ENCODE measurements around the gene SPEF1.

Gene SPEF1

DNA sequence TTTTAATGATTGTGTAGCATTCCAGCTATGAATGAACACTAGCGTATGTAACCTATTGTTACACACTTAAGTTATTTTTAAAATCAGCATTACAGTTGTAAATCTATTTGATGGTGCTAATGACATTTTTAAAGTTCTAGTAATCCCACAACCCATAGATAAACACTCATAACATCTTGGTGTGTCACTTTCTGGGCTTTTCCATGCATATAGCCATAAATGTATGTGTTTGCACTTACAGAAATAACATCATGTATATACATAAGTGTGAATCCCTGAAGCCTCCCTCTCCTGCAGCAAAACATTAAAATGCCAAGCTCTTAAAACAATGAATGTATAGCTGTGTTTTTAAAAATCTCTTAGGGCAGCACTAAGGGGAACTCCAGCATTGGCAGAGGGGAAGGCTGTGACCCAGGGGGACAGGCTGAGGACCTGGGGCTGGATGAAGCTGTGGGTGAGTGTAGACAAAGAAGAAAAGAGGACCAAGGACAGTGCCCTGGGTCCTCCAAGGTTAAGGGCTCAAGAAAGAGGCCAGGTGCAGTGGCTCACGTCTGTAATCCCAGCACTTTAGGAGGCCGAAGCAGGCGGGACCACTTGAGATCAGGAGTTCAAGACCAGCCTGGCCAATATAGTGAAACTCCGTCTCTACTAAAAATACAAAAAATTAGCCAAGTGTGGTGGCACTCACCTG, 6.2 kb upstream of the SPEF1 start:
- ATAC-seq = no peak

DNA sequence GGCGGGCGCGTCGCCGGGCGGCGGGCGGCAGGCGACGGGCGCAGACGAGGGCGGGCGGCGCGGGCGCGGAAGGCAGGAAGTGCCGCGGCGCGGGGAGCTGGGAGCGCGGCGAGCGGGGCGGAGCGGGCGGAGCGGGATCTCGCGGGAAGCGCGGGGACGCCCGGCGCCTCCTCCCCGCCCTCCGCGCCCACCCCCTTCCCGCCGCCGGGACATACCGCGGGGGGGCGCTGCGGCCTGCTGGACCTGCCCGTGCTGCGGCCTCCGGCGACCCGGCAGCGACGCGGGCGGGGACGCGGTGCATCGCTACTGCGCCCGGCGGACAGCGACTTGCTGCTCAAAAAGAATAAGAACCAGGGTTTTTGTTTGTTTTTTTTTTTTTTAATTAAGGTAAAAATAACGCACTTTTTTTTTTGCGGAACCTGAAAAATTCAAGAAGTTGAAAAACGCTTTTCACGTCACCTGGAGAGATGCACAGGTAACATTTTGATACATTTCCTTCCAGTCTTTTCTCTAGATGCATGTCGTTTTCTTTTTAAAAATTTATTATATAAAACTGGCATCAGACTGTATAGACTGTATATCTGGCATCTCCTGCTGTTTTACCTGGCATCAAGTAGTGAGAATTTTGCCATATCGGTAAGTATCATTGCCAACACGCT, 5.5 kb upstream of the SPEF1 start, which contains the start of gene CENPB:
CENPB (minus strand) TSS at position 76 of the 659 bp plus-strand sequence. CDS start 257 bp downstream, outside the sequence.
- ATAC-seq = peak; percentile 93 to 94

DNA sequence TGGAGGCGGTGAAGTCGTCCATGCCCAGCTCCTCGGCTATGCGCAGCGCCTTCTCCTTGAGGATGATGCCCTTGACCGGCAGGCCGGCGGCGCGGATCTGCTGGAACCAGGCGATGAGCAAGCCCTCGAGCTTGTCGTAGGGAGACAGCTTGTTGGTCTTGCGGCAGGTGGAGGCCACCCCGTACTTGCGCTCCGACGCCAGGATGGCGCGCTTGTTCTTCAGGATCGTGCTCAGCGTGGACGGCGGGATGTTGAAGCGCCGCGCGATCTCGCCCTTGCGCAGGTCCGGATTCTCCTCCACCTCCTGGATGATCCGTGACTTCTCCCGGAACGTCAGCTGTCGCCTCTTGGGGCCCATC, 4.9 kb upstream of the SPEF1 start:
- ATAC-seq = peak; percentile 27 to 30

DNA sequence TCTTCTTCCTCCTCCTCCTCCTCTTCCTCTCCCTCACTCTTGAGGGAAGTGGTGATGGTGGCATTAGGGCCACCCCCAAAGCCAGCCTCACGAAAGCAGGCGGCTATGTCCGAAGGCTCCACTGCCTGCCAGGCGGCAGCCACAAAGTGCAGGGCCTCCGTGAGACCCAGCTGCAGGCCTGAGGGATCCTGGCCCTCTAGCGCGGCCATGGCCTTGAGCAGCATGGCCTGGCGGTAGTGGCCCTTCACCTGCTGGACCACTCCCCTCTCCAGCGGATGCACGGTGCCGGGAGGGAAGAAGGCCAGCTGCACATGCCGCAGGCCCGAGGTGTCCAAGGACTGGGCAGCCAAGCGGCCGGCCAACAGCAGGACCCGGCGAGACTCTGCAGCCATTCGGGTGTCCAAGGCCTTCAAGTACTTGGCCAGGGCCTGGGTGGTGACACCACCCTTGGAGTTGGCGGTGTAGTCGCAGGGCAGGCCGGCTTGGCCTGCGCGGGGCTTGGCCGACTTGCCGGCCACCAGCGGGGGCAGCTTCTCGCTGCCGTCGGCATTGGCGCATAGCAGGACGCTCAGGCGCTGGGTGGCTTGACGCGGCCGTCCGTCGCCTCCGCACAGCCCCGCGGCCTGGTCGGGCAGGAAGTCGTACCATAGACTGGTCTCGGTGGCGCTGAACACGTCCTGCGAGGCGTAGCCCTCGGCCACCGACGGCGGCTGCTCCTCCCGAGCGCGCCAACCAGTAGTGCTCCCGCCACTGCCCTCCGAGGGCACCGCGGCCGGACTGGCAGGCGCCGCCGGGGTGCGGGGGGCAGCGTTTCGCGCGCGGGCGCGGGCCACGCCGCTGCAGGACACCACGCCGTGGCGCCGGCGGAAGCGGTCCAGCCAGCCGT, 4.2 kb upstream of the SPEF1 start:
- no peak for ATAC-seq

DNA sequence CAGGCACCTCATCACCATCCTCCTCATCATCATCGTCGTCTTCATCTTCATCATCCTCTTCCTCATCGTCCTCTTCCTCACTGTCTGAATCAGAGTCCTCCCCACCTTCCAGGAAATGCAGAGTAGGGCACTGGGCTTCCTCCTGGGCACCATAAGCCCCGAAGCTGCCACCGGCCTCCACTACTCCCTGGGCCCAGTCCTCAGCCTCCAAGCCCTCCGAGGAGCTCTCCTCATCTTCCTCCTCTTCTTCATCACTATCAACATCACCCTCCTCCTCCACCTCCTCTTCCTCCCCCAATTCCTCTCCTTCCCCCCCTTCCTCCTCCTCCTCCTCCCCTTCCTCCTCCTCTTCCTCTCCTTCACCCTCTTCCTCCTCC, 3.6 kb upstream of the SPEF1 start:
- no peak for ATAC-seq

DNA sequence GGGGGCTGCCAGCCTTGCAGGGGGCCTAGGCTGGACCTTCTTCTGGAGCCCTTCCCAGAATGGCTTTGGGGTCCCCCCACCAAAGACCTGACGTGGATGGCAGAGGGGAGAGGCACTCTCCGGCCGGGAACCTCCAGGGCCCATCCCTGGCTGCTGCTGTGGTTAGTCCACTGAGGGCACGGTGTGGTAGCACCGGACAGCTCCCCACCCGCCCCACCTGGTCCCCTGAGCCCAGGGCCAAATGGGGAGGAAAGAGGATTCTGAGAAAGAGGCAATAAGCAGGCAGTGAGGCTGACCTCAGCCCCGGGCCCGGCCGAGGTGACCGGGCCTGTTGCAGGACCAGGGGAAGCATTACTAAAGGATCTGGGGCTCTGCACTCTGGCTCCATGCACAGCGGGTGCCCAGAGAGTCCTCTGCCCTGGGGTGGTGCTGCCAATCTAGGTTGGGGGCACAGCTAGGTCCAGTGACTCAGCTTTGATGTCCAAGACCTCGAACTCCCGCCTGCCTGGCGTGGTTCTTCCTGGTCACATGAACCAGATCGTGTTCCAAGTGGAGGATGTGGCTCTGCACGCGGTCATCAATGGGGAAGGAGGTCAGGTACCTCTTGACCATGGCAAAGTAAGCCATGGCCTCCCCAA, 3.1 kb upstream of the SPEF1 start:
- no peak for ATAC-seq

DNA sequence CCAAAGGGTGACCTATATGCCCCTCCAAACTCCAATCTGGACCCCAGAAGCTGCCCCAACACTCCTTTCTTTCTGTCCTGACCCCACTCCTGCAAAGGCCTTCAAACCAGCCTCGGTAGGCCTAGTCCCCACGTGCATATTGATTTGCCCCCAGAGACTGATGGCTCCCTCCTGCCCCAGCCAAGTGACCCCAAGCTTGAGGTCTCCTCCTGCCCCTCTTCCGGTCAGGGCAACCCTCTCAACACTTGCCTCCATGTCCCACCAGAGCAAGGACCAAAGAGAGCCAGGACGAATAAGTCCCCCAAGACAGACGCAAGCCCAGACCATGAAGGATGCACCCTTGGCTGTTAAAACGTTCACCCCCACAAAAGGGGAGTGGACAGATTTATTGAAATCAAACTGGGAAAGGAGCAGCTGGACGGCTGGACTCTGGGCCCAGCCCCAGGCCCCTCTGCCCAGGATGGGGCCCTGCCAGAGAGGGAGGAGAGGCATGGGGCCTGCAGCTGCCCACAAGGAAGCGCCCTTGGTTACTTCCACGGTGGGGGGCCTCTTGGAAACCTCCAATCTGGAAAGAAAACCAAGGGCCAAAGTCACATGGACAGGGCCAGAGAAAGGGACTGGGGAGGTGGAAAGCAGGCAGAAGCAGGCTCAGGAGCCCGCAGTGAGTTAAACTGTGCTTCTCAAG, 2.4 kb upstream of the SPEF1 start:
- no peak for ATAC-seq

DNA sequence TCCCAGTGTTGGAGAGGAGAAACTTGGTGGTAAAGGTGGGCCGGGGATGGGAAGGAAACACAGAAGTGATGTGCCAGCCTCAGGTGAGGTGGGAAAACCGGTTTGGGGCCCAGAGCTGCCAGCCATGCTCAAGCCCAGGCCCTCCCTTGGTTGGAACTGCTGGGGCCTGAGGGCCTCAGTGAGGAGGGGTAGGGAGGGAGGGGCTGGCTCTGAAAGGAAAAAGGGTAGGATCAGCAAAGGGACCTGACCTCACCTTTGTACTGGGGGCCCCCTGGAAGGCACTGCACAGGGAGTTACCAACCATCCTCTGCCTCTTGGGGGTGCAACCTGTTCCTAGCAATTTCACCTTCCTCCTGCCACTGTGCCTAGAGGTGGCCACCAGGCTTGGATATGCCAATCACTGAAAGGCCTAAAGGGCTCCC, 1.8 kb upstream of the SPEF1 start:
- ATAC-seq = no peak

DNA sequence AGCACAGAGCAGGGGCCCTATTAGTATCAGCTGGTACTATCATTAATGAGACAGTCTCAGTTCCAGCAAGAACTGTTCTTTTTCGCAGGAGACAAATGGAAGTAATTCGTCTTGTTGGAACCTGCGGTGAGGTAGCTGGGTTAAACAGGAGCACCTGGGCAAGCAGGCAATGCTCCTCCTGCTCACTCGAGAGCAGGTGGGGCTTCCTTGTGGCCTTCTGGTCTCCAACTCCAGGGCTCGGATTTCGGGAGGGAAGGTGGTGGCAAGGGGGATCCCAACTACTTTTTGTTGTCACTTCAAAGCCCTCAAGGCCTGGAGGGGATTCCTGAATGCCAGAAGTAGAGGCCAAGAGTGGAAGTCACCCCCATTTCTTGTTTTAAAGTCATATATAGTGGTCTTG, 1.3 kb upstream of the SPEF1 start:
- no peak for ATAC-seq

DNA sequence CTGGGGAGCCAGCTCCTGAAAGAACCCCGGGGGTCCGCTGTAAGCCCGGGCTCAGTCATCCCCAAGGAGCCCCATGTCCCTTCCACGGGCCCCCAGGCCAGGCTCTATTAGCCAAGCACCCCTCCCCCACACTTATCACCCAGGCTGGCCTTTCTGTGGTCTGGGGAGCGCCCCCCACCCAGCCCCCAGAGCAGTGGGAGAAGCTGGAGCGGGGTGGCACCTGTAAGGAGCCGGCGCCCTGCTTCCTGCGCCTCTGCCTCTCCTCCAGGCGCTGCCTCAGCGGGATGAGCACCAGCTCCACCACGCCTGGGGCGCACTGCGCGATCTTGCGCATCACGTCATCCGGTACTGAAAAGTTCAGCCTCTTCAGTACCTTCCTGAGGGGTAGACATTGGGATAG, 2.3 kb downstream of the SPEF1 start:
- no peak for ATAC-seq

DNA sequence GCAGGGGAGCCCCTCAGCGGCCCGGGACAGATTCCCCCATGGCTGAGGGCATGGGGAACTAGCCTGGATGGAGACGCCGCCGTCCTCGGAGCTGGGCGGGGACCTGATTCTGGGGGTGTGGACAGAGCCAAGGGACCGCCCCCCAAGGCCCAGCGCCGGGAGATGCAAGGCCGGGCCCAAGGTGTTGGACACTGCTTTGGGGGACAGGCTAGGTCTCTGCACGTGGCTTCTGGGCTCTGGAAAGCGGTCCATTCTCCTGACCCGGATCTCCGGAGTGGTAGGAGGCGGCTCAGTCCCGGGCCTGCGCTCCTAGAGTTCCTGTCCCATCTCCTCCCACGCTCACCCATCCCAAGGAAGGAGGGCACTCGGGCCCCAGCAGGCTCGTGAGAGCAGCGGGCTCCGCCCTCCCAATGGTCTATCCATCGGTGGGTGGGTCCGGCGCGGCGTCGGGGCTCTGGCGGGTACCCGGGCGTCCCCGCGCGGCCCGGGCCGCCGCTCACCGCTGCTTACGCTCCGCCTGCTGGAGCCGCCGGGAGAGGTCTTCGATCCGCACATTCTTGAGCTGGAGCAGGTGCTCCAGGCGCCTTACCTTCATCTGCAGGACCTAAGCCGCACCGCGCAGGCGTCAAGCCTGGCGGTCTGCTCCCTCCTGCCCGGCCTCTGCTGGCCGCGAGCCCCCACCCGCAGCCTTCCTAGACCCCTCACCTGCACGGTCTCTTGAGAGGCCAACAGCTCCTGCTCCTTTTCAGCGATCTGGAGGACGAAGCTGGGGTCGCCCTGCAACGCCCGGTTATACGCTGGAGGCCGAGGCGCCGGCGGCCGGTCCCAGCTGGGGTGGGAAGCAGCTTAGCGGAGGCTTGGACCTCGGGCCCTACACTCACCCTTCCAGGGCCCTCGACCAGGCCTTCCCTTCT, 3.3 kb downstream of the SPEF1 start:
- ATAC-seq = peak; percentile 71 to 74

DNA sequence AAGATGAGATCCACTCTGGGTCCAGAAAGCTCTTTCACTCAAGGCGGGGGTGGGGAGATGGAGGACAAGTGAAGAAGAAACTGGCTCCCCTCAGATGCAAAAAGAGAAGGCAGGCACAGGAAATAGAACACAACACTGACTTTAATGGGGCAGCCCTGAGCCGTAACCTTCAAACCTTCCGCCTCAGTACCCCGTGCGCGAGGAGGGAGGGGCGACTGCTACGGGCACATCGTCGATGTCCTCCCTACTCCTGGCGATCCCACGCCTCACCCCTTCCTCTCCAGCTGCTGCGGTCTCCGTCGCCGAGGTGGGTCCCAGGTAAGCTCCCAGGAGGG, 3.9 kb downstream of the SPEF1 start:
- peak; percentile 39 to 55 for ATAC-seq

DNA sequence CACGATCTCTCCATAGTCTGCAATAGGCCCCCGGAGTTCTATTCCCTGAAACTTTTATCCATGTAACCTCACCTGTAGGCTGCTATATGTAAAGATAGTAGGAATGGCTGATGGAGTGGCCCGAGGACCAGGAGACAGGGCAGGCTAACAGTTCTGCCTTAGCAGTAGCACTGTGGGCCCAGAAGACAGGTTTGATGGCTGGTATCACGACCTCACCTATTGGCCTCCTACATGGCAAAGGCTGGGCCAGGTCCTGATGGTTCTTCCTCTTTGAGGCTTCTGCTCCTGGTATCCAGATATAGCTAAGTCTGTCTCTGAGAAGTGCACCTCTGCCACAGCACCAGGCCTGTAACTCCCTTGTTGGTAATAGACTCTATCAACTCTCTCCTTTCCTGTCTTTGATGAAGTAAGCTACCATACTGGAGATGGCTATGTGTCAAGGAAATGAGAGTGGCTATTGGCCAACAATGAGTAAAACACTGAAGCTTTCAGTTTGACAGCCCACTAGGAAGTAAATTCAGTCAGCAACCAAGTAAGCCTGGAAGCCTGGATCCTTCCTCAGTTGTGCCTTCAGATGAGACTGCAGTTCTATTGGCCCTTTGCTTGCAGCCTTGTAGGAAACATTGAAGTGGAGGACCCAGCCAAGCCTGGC, 5.7 kb downstream of the SPEF1 start:
- ATAC-seq = no peak

DNA sequence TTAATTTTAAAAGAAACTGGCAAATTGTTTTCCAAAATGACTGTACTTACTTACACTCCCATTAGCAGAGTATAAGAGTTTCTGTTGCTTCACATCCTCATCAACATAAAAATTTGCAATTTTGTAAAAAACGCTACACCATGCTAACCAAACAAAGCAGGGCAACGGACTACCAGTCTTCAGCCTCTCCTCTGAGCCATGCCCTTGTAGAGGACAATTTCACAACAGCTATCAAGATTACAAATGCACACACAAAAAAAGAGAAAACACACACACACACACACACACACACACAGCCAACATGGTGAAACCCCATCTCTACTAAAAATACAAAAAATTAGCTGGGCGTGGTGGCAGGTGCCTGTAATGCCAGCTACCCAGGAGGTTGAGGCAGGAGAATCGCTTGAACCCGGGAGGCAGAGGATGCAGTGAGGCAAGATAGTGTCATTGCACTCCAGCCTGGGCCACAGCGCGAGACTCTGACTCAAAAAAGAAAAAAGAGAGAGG, 9.6 kb downstream of the SPEF1 start:
- no peak for ATAC-seq

DNA sequence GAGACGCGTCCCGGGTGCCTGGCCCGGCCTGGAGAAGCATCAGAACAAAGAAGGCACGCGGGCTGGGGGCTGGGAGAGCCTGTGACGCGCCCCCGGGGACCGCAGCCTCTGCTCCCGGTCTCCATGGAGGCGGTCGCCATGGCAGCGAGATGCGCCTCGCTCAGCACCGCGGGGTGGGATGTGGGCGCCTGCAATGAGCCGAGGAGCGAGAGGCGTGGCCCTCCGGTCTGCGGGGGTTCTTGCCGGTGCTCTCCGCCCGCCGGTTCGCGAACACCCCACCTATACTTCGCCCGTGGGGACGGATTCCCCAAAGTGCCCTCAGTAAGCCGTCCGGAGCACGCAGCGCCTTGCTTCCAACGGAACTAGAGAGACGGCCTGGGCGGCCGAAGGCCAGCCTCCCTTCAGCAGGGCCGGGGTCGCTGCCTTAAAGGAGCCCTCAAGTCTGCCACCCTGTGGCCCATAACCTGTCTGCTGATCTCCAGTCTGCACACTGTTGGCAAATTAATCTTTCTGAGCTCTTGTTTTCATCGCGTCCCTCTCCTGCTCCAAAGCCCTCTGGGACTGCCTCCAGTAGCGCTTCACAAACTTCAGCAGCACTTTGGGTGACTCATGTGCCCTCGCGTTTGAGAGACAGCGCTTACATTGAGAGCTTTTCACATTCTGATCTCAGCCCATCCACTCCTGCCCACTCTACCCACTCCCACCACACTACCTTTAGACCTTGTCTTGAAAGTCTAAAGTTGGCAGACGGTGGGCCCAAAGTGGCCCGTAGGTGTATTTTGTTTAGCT, 12.7 kb downstream of the SPEF1 start:
- peak; percentile 53 to 58 for ATAC-seq

DNA sequence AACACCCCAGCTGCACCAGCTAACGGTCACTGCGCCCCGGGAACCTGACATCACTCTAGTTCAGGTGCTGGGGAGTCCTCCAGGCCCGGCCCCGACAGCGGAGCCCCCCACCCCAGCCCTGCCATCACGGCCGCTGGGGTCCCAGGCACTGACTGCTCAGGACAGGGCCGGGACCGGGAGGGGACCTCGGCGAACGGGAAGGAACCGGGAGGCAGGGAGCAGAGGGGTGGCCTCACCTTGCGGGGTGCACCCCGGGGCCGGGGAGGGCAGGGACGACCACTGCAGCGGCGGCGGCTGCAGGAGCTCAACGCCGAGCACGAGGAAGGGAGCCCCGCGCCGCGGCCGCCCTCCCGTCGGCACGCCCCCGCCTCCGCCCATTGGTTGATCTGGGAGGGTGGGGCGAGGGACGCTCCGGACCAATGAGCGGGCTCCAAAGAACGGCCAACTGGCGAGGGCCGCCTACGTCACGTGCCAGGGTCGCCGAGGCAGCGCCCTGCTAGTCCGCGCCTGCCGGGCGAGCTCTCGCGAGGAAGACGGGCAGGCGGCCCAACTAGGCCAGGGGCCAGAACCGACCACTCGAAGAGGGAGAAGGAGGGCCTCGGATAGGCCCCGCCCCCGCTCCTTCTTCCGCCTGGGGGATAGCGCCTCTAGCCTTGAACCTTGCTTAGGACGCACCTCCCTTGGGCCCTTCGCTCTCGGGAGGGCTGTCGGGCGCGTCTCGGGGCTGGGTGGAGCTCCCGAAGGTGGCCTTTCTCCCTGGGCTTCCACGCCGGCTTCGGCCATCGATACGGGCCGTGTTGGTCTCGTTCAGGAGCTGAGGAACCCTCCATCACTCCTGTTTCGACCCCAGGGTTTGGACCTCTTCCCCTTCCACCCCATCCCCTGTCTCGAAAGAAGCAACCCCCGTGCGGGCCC, 13.6 kb downstream of the SPEF1 start, which contains the start of gene ADISSP:
ADISSP (minus strand) TSS at position 327 of the 915 bp plus-strand sequence. CDS start 7,653 bp downstream, outside the sequence.
- ATAC-seq = peak; percentile 92 to 93

DNA sequence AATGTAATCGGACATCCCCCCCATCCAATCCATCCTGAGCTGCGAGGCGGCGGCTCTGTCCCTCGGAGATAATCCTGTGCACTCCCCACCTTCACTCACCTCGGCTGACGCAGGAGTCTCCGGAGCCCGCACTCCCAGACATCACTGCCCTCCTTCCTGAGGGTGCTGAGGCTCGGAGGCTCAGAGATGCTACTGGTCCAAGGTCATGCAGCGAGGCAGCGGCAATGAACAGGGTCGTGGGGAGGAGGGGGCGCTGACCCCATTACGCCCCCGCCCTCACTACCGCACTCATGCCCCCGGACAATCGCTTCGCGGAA, 14.2 kb downstream of the SPEF1 start:
- no peak for ATAC-seq

DNA sequence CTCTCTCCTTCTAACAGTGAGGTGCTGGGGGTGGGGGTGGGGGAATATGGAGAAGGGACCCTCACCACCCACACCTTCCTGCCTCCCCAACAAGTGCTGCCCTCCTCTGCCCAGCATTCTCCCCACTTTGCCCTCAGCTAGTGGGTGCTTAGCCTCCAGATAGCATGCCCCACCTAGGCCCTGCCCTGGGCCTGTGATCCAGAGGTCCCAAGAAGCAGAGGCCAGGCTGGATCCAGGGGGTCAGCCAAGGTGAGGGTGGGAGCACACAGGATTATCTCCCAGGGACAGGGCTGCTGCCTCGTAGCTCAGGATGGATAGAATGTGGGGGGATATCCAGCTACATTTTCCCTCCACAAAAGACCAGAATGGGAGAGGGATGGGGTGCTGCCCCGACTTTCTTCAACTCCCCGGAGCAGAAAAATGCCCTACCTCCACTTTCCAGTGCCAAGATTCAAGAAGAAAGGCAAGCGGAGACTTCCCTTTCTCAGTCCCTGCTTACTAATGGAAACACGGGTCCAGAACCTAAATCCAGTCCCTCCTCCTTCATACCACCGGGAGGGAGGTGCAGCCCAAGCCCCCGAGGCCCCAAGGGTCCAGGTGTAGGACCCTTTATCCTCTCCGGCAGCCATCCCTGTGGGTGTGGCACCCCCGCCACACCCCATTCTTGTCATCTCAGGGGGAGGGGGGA, 14.7 kb downstream of the SPEF1 start:
- ATAC-seq = no peak

Measured in activated CD4-positive, CD25-positive, alpha-beta regulatory T cell treated with anti-CD3 and anti-CD28 coated beads, Interleukin-2, amount 50 U/mL, for 24 hours (primary cell).